HepG2 (cell line): ENCODE measurements around the gene LRP1B. TPM values are rescaled to one million over a fixed set of nuclear protein-coding genes. Genes with fewer than 3 reads are reported as not detected.

Experiments
- ATAC-seq: fragments of 200-7000 bp; cut with Tn5 transposase; 3 replicates; pipeline ENCODE4 v1.9.1; 2020; ENCODE audit warnings: mild to moderate bottlenecking, moderate library complexity
- BruUV-seq: library from RNA; stranded (reverse); fragments of 400-500 nt; replicated peaks from 2 replicates; lab custom pipeline; 2021; lab: Mats Ljungman, UMichigan
- CTCF ChIA-PET: fragments of 300-600 bp; formaldehyde crosslinking; extraction: SDS; loops from one replicate; lab custom pipeline; 2021; ENCODE audit warnings: low total read pairs, inconsistent platforms, low intra/inter-chr PET ratio; lab: Yijun Ruan, JAX
- POLR2A ChIA-PET: fragments of 350-600 bp; sonication (Branson Sonifier 250); formaldehyde crosslinking; loops from one replicate; lab custom pipeline; 2020; ENCODE audit warnings: antibody characterized with exemption, inconsistent platforms; lab: Yijun Ruan, JAX
- DNase-seq: peaks from one replicate; pipeline ENCODE4 v3.0.0-alpha.2; 2015; ENCODE audit warnings: low spot score
- FAIRE-seq: peaks from 3 replicates; lab custom pipeline; 2011; peaks lifted over from hg19 to GRCh38; lab: Jason Lieb, UNC
- H2AFZ ChIP-seq: one replicate; pipeline ENCODE4 v1.6.1; 2011; ENCODE audit warnings: low read length, inconsistent platforms
- H3K27ac ChIP-seq: fragments of 300-600 bp; 3 replicates; pipeline ENCODE4 v1.8.0; 2011; ENCODE audit warnings: mixed run types, mild to moderate bottlenecking, mixed read lengths, low read length, inconsistent platforms; ENCODE audit not compliant: insufficient read depth; ENCODE audit errors: extremely low read length
- H3K27me3 ChIP-seq, 2 experiments: fragments of 200-600 bp in 1 of 2; 2 replicates in 1 of 2; 3 replicates in 1 of 2; pipeline versions ENCODE4 v1.6.0 to v1.8.0; 2011; ENCODE audit warnings: low read length in 2 of 2, mild to moderate bottlenecking in 2 of 2, moderate library complexity in 2 of 2, inconsistent platforms in 1 of 2; ENCODE audit not compliant: insufficient read depth in 2 of 2, control insufficient read depth in 1 of 2
- H3K36me3 ChIP-seq, 2 experiments: fragments of 200-600 bp in 1 of 2; replicated peaks in 1 of 2; 2 replicates in 1 of 2; 3 replicates in 1 of 2; pipeline versions ENCODE4 v1.5.1 to v1.8.0; 2011; ENCODE audit warnings: low read length in 2 of 2, inconsistent platforms in 1 of 2; ENCODE audit not compliant: insufficient read depth in 2 of 2, control insufficient read depth in 1 of 2
- H3K4me1 ChIP-seq: 2 replicates; pipeline ENCODE4 v1.5.1; 2012; ENCODE audit warnings: low read length, inconsistent platforms; ENCODE audit not compliant: insufficient read depth
- H3K4me2 ChIP-seq: 2 replicates; pipeline ENCODE4 v1.6.0; 2011; ENCODE audit warnings: low read depth, low read length, inconsistent platforms
- H3K4me3 ChIP-seq, 3 experiments: fragments of 200-600 bp in 1 of 3; sonication (generic), shearing (Covaris generic) in 1 of 3; replicated peaks in 1 of 3; 2 replicates each; pipeline ENCODE4 v1.5.1; 2011 to 2016; ENCODE audit warnings: low read length in 3 of 3, inconsistent platforms in 2 of 3, low read depth in 2 of 3, mild to moderate bottlenecking in 2 of 3, control low read depth in 1 of 3, mixed read lengths in 1 of 3; ENCODE audit not compliant: insufficient read depth in 1 of 3
- H3K79me2 ChIP-seq: one replicate; pipeline ENCODE4 v1.6.1; 2011; ENCODE audit warnings: low read length, inconsistent platforms; ENCODE audit not compliant: insufficient read depth
- H3K9ac ChIP-seq: 2 replicates; pipeline ENCODE4 v1.6.0; 2011; ENCODE audit warnings: mild to moderate bottlenecking, low read depth, low read length, inconsistent platforms; ENCODE audit not compliant: insufficient read depth
- H3K9me3 ChIP-seq: 2 replicates; pipeline ENCODE4 v1.5.1; 2012; ENCODE audit warnings: mild to moderate bottlenecking, low read length
- H4K20me1 ChIP-seq: 2 replicates; pipeline ENCODE4 v1.6.0; 2011; ENCODE audit warnings: inconsistent platforms, mild to moderate bottlenecking, low read length, moderate library complexity; ENCODE audit not compliant: insufficient read depth
- ATF7-NPFF ChIP-seq: sonication (generic); formaldehyde crosslinking; IDR thresholded peaks from 2 replicates; pipeline ENCODE4 v1.8.1; 2023; ENCODE audit warnings: mild to moderate bottlenecking, low read depth, missing genetic modification reagents, moderate library complexity
- CENPT ChIP-seq: sonication (generic); formaldehyde crosslinking; IDR thresholded peaks from 2 replicates; pipeline ENCODE4 v1.8.0; 2022; ENCODE audit warnings: low read depth, mild to moderate bottlenecking, moderate library complexity, missing genetic modification reagents
- CHD4 ChIP-seq: fragments of 200-600 bp; sonication (generic); IDR thresholded peaks from 2 replicates; pipeline ENCODE4 v1.7.0; 2017; ENCODE audit warnings: mild to moderate bottlenecking, low read length, borderline replicate concordance
- FOXP4 ChIP-seq: sonication (generic); formaldehyde crosslinking; IDR thresholded peaks from 2 replicates; pipeline ENCODE4 v1.4.0; 2020; ENCODE audit warnings: missing genetic modification reagents
- GLI4 ChIP-seq: sonication (generic); formaldehyde crosslinking; IDR thresholded peaks from 2 replicates; pipeline ENCODE4 v1.5.1; 2020; ENCODE audit warnings: missing genetic modification reagents, mild to moderate bottlenecking, moderate library complexity, borderline replicate concordance
- MAFK ChIP-seq, 2 experiments: IDR thresholded peaks in 1 of 2; conservative IDR thresholded peaks in 1 of 2; 2 replicates each; pipeline ENCODE4 v1.6.1; 2011; ENCODE audit warnings: improper control_type of control experiment in 2 of 2, low read length in 2 of 2
- PHF5A ChIP-seq: IDR thresholded peaks from one replicate; pipeline ENCODE4 v1.6.1; 2018; ENCODE audit warnings: low read depth, missing genetic modification reagents; ENCODE audit not compliant: unreplicated experiment
- RXRA ChIP-seq: sonication (generic); formaldehyde crosslinking; IDR thresholded peaks from 2 replicates; pipeline ENCODE4 v1.5.1; 2020; ENCODE audit warnings: missing genetic modification reagents
- SALL2 ChIP-seq: sonication (generic); formaldehyde crosslinking; IDR thresholded peaks from 2 replicates; pipeline ENCODE4 v1.8.1; 2023; ENCODE audit warnings: mild to moderate bottlenecking, missing genetic modification reagents, inconsistent platforms
- TRAFD1 ChIP-seq: sonication (generic); formaldehyde crosslinking; IDR thresholded peaks from 2 replicates; pipeline ENCODE4 v1.5.1; 2020; ENCODE audit warnings: missing genetic modification reagents, mild to moderate bottlenecking, borderline replicate concordance
- ZBTB42 ChIP-seq: sonication (generic); formaldehyde crosslinking; IDR thresholded peaks from 2 replicates; pipeline ENCODE4 v1.5.0; 2020; ENCODE audit warnings: mild to moderate bottlenecking, missing genetic modification reagents
- ZC3H4 ChIP-seq: sonication (generic); formaldehyde crosslinking; IDR thresholded peaks from 2 replicates; pipeline ENCODE4 v1.4.0; 2020; ENCODE audit warnings: missing genetic modification reagents, borderline replicate concordance
- ZFP36L2 ChIP-seq: sonication (generic); formaldehyde crosslinking; IDR thresholded peaks from 2 replicates; pipeline ENCODE4 v1.4.0; 2020; ENCODE audit warnings: missing genetic modification reagents
- ZNF713 ChIP-seq: sonication (generic); formaldehyde crosslinking; IDR thresholded peaks from 2 replicates; pipeline ENCODE4 v1.4.0; 2020; ENCODE audit warnings: mild to moderate bottlenecking, missing genetic modification reagents
- ZSCAN31 ChIP-seq: sonication (generic); formaldehyde crosslinking; IDR thresholded peaks from 2 replicates; pipeline ENCODE4 v1.5.0; 2020; ENCODE audit warnings: low read depth, mild to moderate bottlenecking, missing genetic modification reagents
- WGBS: methylation state at CpG from one replicate; pipeline ENCODE4 v1.1.6; 2017; ENCODE audit warnings: low lambda C conversion rate; 5-methylcytosine and 5-hydroxymethylcytosine counted together
- in situ Hi-C: cut with HindIII; loops from 2 replicates; pipeline ENCODE4 v1.10.0; 2017; ENCODE audit warnings: low pct_unique_long_range_greater_than_20kb; ENCODE audit not compliant: extremely low pct_ligation_motif_present
- intact Hi-C: fragments of 100-400 bp; cut with micrococcal nuclease; formaldehyde crosslinking; loops from one replicate; pipeline ENCODE4 v1.10.0; 2022; ENCODE audit not compliant: unreplicated experiment
- polyA plus RNA-seq, 8 experiments: library from polyadenylated mRNA; depleted of rRNA in 3 of 8; stranded (reverse) in 7 of 8; unstranded in 1 of 8; fragments of >200 nt; fragmentation: Illumina TruSeq in 4 of 8; extraction: Trizol in 4 of 8; gene quantifications; 2 replicates each; pipeline versions ENCODE4 v1.2.1 to v1.2.3, GENCODE V29; 2011 to 2016; ENCODE audit warnings: low read depth in 4 of 8, missing spikeins in 1 of 8, mixed read lengths in 1 of 8; ENCODE audit not compliant: insufficient read depth in 1 of 8
- total RNA-seq, 5 experiments: library from RNA; depleted of rRNA; stranded (reverse); fragments of >200 nt; fragmentation: Illumina TruSeq; extraction: Trizol; gene quantifications; 2 replicates each; pipeline ENCODE4 v1.2.3, GENCODE V29; 2016; ENCODE audit warnings: low read depth in 1 of 5

Gene LRP1B
- total and polyA plus RNA-seq, 2 of the 13 experiments (the other 11 are each of a cell fraction or from before 2014, with no cell fraction given) = 0.04 TPM; not detected in 1

DNA sequence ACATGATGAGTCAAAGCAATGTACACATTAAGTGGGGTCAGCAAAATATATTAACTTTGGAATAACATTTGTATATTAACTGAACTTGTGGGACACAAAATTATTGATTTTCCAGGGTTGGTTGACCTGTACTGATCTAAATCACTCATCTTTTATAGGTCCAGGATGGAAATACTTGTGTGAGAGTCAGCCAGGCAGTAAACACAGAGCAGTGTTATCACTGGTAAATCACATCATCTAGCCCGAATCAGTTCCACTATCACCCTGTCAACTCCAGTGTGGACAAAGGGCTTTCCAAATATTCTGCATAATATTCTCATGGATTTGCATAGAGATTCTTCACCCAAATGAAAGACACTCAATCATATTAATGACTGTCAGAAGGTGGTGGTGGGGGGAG, 295.7 kb downstream of the LRP1B start:
- H3K4me2 ChIP-seq = no peak overlapping the region
- ATAC-seq (no peak), FAIRE-seq (no peak), DNase-seq (no peak)
- H3K36me3 ChIP-seq = no peaks in the 10 kb centered on the region
- CTCF ChIA-PET = no interaction called here
- H3K27me3 ChIP-seq = no peaks in the 10 kb centered on the region
- H3K9me3 ChIP-seq = no peaks in the 10 kb centered on the region
- no peak overlapping the region for H3K9ac ChIP-seq
- BruUV-seq = no TSS peak
- POLR2A ChIA-PET = no interaction called here
- no peaks in the 10 kb centered on the region for H4K20me1 ChIP-seq
- intact Hi-C loops (no loop called here), in situ Hi-C loops (no loop called here)
- H2AFZ ChIP-seq = no peak overlapping the region
- H3K79me2 ChIP-seq = no peaks in the 10 kb centered on the region
- no peak overlapping the region for H3K4me3 ChIP-seq
- no peak overlapping the region for H3K27ac ChIP-seq
- 0% methylated on average over 1 of the region's 1 CpG for WGBS
- peak; percentile 28 to 30; a peak in 1 of 4 replicates for TF ChIP-seq MAFK (conservative IDR thresholded peaks at IDR 0.05 in 1 of 2, IDR thresholded peaks at IDR 0.05 in 1 of 2; ENCODE audit: low read length in 2 of 2)
- no peak for TF ChIP-seq SALL2 (CRISPR knock-in tag)
- no peaks in the 10 kb centered on the region for H3K4me1 ChIP-seq

GRCh38 chr2:141828761-141829160, 302.1 kb downstream of the LRP1B start:
- POLR2A ChIA-PET = no interaction called here
- Histone ChIP-seq H3K4me2 (no peak overlapping the region), H3K79me2 (no peaks in the 10 kb centered on the region), H3K36me3 (no peaks in the 10 kb centered on the region), H3K9ac (no peak overlapping the region), H3K4me1 (no peaks in the 10 kb centered on the region), H3K27me3 (no peaks in the 10 kb centered on the region), H3K9me3 (no peaks in the 10 kb centered on the region), H4K20me1 (no peaks in the 10 kb centered on the region), H3K4me3 (no peak overlapping the region), H3K27ac (no peak overlapping the region), H2AFZ (no peak overlapping the region)
- FAIRE-seq (no peak), ATAC-seq (no peak), DNase-seq (no peak)
- WGBS = 2% methylated on average over 6 of the region's 6 CpGs
- intact Hi-C loops (no loop called here), in situ Hi-C loops (no loop called here)
- BruUV-seq = no TSS peak
- CTCF ChIA-PET = no interaction called here
- TF ChIP-seq CENPT (no peak), ZNF713 (CRISPR knock-in tag) (no peak), ATF7-NPFF (CRISPR knock-in tag) (no peak), ZSCAN31 (CRISPR knock-in tag) (no peak), CHD4 (no peak), TRAFD1 (no peak), ZFP36L2 (CRISPR knock-in tag) (no peak), FOXP4 (no peak), RXRA (CRISPR knock-in tag) (no peak), ZBTB42 (no peak), ZC3H4 (CRISPR knock-in tag) (no peak), PHF5A (CRISPR knock-in tag) (no peak), GLI4 (no peak)
